ENCODE data around the gene RMND5A.

Gene RMND5A

DNA sequence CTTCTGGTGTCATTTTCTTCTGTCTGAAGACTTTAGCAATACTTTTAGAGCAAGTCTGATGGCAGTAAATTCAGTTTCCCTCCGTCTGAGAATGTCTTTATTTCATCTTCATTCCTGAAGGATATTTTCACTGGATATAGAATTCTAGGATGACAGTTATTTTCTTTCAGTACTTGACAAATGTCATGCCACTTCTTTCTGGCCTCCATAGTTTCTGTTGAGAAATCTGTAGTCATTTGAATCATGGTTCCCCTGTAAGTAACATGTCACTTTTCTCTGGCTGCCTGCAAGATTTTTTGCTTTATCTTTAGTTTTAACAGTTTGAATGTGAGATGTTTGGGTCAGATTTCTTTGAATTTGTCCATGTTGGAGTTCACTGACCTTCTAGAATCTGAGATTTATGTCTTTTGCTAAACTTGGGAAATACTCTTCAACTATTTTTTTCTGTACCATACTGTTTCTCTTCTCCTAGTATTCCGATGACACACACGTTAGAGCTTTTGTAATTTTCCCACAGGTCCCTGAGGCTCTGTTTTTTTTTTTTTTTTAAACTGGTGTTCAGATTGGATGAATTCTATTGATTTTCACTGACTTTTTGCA, 30.2 kb downstream of the RMND5A start:
- TF ChIP-seq, protein P1, sequence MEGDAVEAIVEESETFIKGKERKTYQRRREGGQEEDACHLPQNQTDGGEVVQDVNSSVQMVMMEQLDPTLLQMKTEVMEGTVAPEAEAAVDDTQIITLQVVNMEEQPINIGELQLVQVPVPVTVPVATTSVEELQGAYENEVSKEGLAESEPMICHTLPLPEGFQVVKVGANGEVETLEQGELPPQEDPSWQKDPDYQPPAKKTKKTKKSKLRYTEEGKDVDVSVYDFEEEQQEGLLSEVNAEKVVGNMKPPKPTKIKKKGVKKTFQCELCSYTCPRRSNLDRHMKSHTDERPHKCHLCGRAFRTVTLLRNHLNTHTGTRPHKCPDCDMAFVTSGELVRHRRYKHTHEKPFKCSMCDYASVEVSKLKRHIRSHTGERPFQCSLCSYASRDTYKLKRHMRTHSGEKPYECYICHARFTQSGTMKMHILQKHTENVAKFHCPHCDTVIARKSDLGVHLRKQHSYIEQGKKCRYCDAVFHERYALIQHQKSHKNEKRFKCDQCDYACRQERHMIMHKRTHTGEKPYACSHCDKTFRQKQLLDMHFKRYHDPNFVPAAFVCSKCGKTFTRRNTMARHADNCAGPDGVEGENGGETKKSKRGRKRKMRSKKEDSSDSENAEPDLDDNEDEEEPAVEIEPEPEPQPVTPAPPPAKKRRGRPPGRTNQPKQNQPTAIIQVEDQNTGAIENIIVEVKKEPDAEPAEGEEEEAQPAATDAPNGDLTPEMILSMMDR (IDR thresholded peaks at IDR 0.05) = no peak

DNA sequence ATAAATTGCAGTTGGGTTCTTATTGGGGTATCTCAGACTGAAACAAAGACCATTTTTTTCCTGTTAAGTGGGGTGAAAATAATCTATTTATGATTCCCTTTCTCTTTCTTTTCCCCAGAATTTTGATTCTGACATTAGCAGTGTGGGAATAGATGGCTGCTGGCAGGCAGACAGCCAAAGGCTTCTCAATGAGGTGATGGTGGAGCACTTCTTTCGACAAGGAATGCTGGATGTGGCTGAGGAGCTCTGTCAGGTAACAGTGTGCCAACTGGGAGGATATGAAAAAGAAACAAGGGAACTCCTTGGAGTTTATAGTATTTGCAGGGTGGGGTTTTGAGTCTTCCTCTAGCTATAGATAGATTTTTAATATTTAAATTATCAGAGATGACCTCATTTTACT, 31.7 kb downstream of the RMND5A start:
- TF ChIP-seq, protein P1 (IDR thresholded peaks at IDR 0.05) = no peak

DNA sequence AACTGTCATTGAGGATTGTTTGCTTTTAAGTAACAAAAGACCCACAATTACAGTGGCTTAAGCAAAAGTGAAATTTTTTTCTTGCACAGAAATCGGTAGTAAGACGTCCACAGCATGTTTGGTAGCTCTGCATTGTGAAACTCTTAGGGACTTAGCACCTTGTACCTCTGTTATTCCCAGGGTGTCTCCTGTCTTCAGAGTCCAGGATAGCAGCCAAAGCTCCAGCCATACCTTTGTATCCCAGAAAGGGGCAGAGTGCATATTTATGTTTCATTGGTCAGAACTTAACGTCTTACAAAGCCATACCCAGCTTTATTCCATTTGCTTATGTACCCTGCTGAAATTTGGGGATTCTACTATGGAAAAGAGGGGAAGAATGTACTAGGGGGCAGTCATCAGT, 32.8 kb downstream of the RMND5A start:
- TF ChIP-seq, protein P1 (IDR thresholded peaks at IDR 0.05) = no peak

DNA sequence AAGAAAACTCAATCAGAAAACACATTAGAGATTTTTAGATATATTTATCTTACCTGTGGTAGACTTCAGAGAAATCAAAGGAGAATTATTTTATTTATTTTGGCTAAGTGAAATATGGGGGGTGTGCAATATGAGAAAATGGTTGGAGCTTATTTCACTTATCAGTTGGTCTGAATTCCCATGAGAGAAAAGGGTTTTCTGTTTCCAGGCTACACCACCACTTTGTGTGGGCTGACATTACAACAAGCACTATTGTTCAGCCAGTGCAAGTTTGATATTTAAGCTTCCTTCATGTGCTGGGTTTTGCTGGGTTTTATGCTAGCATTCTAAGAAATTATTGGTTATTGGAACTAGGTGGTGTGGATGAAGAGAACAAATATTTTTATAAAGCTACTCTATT, 33.5 kb downstream of the RMND5A start:
- TF ChIP-seq, protein P1 (IDR thresholded peaks at IDR 0.05) = no peak

DNA sequence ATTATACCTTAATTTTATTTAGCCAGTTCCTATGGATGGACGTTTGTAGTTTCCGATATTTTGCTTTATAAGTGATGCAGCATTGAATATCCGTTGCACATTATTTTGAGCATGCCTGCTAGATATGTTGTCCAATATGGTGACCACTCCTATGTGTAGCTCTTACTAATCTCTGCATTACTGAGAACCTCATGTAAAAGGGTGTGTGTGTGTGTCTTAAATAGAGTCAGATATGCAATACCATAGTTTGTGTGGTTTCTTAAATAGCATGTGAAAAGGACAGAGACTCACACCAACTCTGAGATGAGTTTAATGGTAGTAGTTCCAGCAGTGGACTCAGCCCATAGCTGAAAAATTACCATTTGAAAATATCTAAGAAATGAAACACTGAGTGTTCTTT, 38.3 kb downstream of the RMND5A start:
- TF ChIP-seq, protein P1 (IDR thresholded peaks at IDR 0.05) = no peak

DNA sequence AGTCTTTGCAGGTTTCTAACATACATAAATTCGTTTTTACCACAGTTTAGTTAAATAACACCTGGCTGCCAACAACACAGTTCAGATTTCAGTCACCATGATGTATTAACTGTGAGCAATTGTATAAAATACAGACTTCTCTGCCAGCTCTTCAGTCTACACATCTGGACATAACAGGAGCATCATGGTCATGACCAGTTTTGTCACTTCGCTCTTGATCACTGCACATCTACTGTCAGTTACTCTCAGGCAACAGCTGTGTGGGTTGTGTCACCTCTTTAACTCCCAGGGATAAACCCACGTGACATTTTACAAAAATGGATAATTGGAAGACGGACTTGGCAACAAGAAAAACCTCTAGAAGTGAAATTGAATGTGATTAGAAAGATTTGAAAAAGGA, 40.3 kb downstream of the RMND5A start:
- TF ChIP-seq, protein P1 (IDR thresholded peaks at IDR 0.05) = no peak

DNA sequence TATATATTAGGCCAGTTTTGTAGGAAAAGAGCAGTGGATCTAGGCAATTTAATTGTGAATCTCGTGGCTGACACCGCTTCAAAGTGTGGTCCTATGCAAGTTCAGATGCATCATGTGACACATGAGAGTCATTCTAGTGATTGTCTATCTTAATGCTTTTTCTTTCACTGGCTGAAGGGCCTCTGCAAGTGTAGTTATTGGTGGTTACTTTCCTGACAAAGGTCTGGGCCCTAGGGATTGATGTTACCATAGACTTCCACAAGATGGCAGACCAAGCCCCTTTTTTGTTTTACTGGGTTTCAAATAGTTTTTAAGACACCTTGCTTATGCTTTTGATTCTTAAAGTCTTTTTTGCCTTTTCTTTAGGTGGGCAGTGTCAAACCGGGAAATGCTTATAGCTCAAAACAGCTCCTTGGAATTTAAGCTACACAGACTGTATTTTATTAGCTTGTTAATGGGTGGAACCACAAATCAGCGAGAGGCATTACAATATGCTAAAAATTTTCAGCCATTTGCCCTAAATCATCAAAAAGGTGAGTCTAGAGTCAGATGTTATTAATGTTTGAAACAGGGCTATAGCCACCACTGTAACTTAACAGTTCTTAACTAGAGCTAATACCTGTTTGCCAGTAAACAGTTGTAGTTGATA, 44.7 kb downstream of the RMND5A start:
- TF ChIP-seq, protein P1 (IDR thresholded peaks at IDR 0.05) = peak; percentile 54; the same call in 1 of the 2 replicates
